A549 treated with DMSO at 1 μM for 4 hours (cell line): ENCODE results near the gene TMEM14B. TPM values are rescaled to one million over a fixed set of nuclear protein-coding genes. Genes with fewer than 3 reads are reported as not detected.

Experiments
- total RNA-seq: library from RNA; stranded (reverse); fragments of 200-300 nt; extraction: Qiagen RNA extraction; gene quantifications from 5 replicates; pipeline ENCODE4 v1.2.3, GENCODE V29; 2022; ENCODE audit warnings: low read depth

The TMEM14B gene
- 130 to 167 TPM (median 142 TPM) in 5 replicates for total RNA-seq

DNA sequence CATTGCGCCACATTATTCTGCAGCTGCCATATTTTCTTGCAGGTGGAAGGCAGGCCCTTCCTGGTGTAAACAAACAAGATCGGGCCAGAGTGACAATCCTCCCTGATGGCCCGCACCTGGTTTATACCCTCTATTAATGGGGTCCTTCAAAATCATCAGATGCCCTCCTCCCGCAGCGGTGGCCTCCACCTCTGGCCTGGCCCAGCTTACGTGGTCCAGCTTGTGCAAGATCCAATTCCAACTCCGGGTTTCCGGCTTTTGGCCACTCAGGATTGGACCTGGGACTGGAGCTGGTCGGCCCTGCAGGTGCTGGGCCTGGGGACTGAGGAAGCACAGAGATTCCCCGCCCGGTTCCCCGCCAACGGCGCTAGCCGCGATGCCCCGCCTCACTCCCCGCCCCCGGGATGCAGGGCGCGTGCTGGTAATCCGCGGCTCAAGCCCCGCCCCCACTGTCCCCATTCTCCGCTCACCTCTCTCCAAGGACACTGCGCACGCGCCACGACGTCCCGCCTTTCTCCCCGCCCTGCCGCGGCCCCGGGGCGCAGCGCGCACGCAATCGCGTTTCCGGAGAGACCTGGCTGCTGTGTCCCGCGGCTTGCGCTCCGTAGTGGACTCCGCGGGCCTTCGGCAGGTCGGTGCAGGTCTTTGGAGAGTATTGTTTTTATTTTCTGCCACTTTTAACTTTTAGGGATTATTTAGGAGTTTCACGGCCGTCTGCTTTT, at the start of gene TMEM14B:
TSS of gene TMEM14B (plus strand) at position 555 of the 722 bp plus-strand sequence. CDS start 1,441 bp downstream, outside the sequence.

DNA sequence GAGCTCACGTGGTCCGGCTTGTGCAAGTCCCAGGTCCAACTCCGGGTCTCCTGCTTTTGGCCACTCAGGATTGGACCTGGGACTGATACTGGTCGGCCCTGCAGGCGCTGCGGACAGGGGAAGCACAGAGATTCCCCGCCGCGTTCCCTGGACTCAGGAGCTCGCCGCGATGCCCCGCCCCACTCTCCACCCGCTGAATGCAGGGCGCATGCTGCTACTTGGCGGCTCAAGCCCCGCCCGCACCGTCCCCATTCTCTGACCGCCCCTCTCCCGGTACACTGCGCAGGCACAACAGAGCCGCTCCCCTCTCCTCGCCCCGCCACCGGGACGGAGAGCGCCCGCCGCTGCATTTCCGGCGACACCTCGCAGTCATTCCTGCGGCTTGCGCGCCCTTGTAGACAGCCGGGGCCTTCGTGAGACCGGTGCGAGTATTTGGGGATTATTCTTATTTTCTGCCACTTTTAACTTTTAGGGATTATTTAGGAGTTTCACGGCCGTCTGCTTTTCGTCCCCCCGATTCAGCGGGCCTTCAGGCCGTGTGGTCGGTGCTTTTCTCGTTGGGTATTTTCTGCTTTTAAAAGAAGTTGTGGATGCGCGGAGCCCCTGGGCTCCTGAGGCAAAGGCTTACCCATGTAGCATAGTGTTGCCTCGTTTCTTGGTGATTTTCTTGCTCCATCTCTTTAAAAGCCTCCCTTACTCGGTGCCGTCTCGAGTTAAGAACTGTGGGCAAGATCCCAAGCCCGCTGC, 24.6 kb upstream of the TMEM14B start, which contains the start of gene TMEM14C:
TSS of gene TMEM14C (plus strand) at position 251 of the 747 bp plus-strand sequence. CDS start 1,544 bp downstream, outside the sequence.

Other genes with a start within 250 kb of the TMEM14B start
- gene GCNT2, start 226.5 kb upstream of the TMEM14B start, total RNA-seq = 6.6 to 9.8 TPM (median 7.8 TPM) in 5 replicates
- gene C6orf52, start 53.2 kb upstream of the TMEM14B start, total RNA-seq = 1.7 to 2.8 TPM (median 2.0 TPM) in 5 replicates
- gene PAK1IP1, start 52.8 kb upstream of the TMEM14B start, total RNA-seq = 21.9 to 25.2 TPM (median 23.4 TPM) in 5 replicates
- gene TMEM14C, start 24.7 kb upstream of the TMEM14B start, total RNA-seq = 140 to 171 TPM (median 160 TPM) in 5 replicates
- 0.13 to 0.21 TPM (median 0.15 TPM) in 5 replicates for gene MAK, start 90.7 kb downstream of the TMEM14B start, total RNA-seq
- 0.03 TPM in 1 of 5 replicates, not detected in the others for gene GCM2, start 134.2 kb downstream of the TMEM14B start, total RNA-seq
- gene SYCP2L, start 139.2 kb downstream of the TMEM14B start, total RNA-seq = 1.8 to 3.3 TPM (median 3.1 TPM) in 5 replicates